Measurements from ENCODE around the gene ACP5. TPM values are rescaled to one million over a fixed set of nuclear protein-coding genes. Genes with fewer than 3 reads are reported as not detected.

The ACP5 gene
- total RNA-seq, 1 experiment from 2014 or later: not detected

DNA sequence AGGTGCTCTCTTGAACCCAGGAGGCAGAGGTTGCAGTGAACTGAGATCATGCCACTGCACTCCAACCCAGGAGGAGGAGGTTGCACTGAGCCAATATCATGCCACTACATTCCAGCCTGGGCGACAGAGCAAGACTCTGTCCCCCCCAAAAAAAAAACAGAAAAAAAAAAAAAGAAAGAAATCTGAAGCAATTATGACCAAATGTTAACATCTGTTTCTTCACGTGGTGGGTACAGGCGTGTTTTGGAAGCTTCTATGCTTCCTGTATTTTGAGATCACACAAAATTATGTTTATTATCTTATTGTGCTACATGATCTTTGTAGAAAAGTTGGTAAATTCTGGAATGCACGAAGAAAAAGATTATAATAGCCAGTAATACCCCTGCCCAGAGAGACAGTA lies 2.7 kb upstream of the ACP5 start:
- no peaks in the 10 kb centered on the region for H3K27me3 ChIP-seq (ENCODE audit: low read length)
- H3F3A ChIP-seq (ENCODE audit: low read length, unreplicated experiment): no peaks in the 10 kb centered on the region
- TF ChIP-seq EZH2phosphoT487 (IDR thresholded peaks at IDR 0.05; ENCODE audit: borderline replicate concordance, low read length) (no peak), EZH2 (IDR thresholded peaks at IDR 0.05; ENCODE audit: low read length, unreplicated experiment) (no peak)
- TF ChIP-seq, protein P1, sequence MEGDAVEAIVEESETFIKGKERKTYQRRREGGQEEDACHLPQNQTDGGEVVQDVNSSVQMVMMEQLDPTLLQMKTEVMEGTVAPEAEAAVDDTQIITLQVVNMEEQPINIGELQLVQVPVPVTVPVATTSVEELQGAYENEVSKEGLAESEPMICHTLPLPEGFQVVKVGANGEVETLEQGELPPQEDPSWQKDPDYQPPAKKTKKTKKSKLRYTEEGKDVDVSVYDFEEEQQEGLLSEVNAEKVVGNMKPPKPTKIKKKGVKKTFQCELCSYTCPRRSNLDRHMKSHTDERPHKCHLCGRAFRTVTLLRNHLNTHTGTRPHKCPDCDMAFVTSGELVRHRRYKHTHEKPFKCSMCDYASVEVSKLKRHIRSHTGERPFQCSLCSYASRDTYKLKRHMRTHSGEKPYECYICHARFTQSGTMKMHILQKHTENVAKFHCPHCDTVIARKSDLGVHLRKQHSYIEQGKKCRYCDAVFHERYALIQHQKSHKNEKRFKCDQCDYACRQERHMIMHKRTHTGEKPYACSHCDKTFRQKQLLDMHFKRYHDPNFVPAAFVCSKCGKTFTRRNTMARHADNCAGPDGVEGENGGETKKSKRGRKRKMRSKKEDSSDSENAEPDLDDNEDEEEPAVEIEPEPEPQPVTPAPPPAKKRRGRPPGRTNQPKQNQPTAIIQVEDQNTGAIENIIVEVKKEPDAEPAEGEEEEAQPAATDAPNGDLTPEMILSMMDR (conservative IDR thresholded peaks at IDR 0.05; ENCODE audit: low read depth, low read length): no peak
- no peak overlapping the region for H3K4me2 ChIP-seq (ENCODE audit: low read length)
- no peaks in the 10 kb centered on the region for H3K9me3 ChIP-seq (ENCODE audit: low read length)
- no peaks in the 10 kb centered on the region for H4K20me1 ChIP-seq (ENCODE audit: low read length)
- POLR2A ChIA-PET (ENCODE audit: unreplicated experiment): no interaction called here
- no peaks in the 10 kb centered on the region for H3K9me2 ChIP-seq (replicated peaks; ENCODE audit: low read length)
- CTCF ChIA-PET: no interaction called here
- ATAC-seq (no peak), DNase-seq (no peak)
- H3K79me2 ChIP-seq (ENCODE audit: low read length): no peaks in the 10 kb centered on the region
- no peaks in the 10 kb centered on the region for H3K4me1 ChIP-seq (ENCODE audit: insufficient read depth, low read length)
- no peak overlapping the region for H2AFZ ChIP-seq (ENCODE audit: low read length)
- no peaks in the 10 kb centered on the region for H3K36me3 ChIP-seq (ENCODE audit: low read depth, low read length)
- H3K4me3 ChIP-seq (ENCODE audit: low read length): no peak overlapping the region
- BruUV-seq (replicated peaks): no TSS peak
- H3K27ac ChIP-seq (ENCODE audit: low read length): no peak overlapping the region
- intact Hi-C loops (cut with micrococcal nuclease): no loop called here
- no peak overlapping the region for H3K9ac ChIP-seq (ENCODE audit: low read length)

DNA sequence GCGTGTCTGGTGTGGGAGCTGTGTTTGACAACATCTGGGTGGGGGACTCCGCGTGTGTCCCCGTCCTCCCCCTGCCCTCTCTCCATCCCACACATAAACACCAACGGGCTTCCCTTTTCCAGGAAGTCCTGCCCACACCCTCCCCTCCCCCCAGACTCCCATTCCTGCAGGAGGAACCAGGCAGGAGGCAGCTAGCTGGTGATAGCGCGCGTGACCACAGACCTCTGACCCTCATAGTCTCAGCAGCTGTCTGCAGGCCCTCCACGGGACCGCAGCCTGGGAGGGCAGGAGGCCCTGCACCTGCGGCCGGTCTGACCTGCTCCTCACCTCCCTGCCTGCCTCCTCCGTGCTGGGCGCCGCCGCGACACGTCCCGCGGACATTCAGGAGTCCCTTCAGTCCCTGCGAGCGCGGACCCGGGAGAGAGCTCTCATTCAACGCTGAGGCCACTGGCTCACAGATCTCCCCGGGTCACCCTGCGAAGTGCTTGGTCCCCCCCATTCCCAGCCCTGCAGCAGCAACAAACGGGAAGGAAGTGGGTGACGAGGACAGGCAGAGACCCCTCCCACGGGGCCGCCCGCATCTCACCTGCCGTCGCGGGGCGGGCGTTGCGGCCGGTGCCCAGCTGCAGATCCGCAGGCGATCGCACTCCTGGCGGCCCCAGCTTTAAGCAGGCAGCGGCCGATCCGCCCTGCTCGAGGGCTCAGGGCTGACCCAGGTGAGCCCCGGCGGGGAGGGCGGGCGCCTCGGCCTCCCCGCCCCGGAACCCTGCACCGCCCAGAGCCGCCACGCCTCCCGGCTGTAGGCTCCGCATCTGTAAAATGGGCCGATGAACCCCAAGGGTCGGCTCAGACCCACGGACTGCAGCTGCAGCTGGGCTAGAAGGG lies 1.1 kb upstream of the ACP5 start:
- no peak overlapping the region for H3K4me2 ChIP-seq (ENCODE audit: low read length)
- no peaks in the 10 kb centered on the region for H4K20me1 ChIP-seq (ENCODE audit: low read length)
- H3K9ac ChIP-seq (ENCODE audit: low read length): no peak overlapping the region
- DNase-seq: no peak
- H2AFZ ChIP-seq (ENCODE audit: low read length): no peak overlapping the region
- H3K4me1 ChIP-seq (ENCODE audit: insufficient read depth, low read length): no peaks in the 10 kb centered on the region
- TF ChIP-seq EZH2 (IDR thresholded peaks at IDR 0.05; ENCODE audit: low read length, unreplicated experiment) (no peak), EZH2phosphoT487 (IDR thresholded peaks at IDR 0.05; ENCODE audit: borderline replicate concordance, low read length) (no peak)
- TF ChIP-seq, protein P1 (conservative IDR thresholded peaks at IDR 0.05; ENCODE audit: low read depth, low read length): no peak
- no peaks in the 10 kb centered on the region for H3F3A ChIP-seq (ENCODE audit: low read length, unreplicated experiment)
- no peaks in the 10 kb centered on the region for H3K9me2 ChIP-seq (replicated peaks; ENCODE audit: low read length)
- H3K79me2 ChIP-seq (ENCODE audit: low read length): no peaks in the 10 kb centered on the region
- POLR2A ChIA-PET (ENCODE audit: unreplicated experiment): no interaction called here
- CTCF ChIA-PET: no interaction called here
- no TSS peak for BruUV-seq (replicated peaks)
- H3K27ac ChIP-seq (ENCODE audit: low read length): no peak overlapping the region
- H3K4me3 ChIP-seq (ENCODE audit: low read length): no peak overlapping the region
- intact Hi-C loops (cut with micrococcal nuclease): no loop called here
- no peaks in the 10 kb centered on the region for H3K9me3 ChIP-seq (ENCODE audit: low read length)
- no peaks in the 10 kb centered on the region for H3K27me3 ChIP-seq (ENCODE audit: low read length)
- ATAC-seq: no peak
- no peaks in the 10 kb centered on the region for H3K36me3 ChIP-seq (ENCODE audit: low read depth, low read length)

DNA sequence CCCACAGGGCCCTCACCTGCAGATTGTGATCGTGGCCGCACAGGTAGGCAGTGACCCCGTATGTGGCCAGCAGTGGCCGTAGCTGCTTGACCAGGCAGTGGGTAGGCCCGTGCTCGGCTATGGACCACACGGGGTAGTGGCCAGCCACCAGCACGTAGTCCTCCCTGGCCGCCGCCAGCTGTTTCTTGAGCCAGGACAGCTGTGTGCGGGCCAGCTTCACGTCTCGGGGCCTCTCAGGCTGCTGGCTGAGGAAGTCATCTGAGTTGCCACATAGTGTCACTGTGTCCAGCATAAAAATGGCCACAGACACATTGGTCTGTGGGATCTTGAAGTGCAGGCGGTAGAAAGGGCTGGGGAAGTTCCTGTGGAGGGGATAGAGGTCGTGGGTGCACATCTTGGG lies 1.2 kb downstream of the ACP5 start:
- no peaks in the 10 kb centered on the region for H3F3A ChIP-seq (ENCODE audit: low read length, unreplicated experiment)
- intact Hi-C loops (cut with micrococcal nuclease): no loop called here
- no TSS peak for BruUV-seq (replicated peaks)
- no peak overlapping the region for H3K9ac ChIP-seq (ENCODE audit: low read length)
- no peaks in the 10 kb centered on the region for H3K9me2 ChIP-seq (replicated peaks; ENCODE audit: low read length)
- H3K4me1 ChIP-seq (ENCODE audit: insufficient read depth, low read length): no peaks in the 10 kb centered on the region
- ATAC-seq (no peak), DNase-seq (no peak)
- no peaks in the 10 kb centered on the region for H3K79me2 ChIP-seq (ENCODE audit: low read length)
- H4K20me1 ChIP-seq (ENCODE audit: low read length): no peaks in the 10 kb centered on the region
- no peak overlapping the region for H3K4me3 ChIP-seq (ENCODE audit: low read length)
- H3K27ac ChIP-seq (ENCODE audit: low read length): no peak overlapping the region
- ChIA-PET CTCF (no interaction called here), POLR2A (ENCODE audit: unreplicated experiment) (no interaction called here)
- H3K27me3 ChIP-seq (ENCODE audit: low read length): no peaks in the 10 kb centered on the region
- H3K4me2 ChIP-seq (ENCODE audit: low read length): no peak overlapping the region
- TF ChIP-seq EZH2phosphoT487 (IDR thresholded peaks at IDR 0.05; ENCODE audit: borderline replicate concordance, low read length): no peak
- TF ChIP-seq EZH2 (IDR thresholded peaks at IDR 0.05; ENCODE audit: low read length, unreplicated experiment): no peak
- TF ChIP-seq, protein P1 (conservative IDR thresholded peaks at IDR 0.05; ENCODE audit: low read depth, low read length): no peak
- H3K9me3 ChIP-seq (ENCODE audit: low read length): no peaks in the 10 kb centered on the region
- H3K36me3 ChIP-seq (ENCODE audit: low read depth, low read length): no peaks in the 10 kb centered on the region
- no peak overlapping the region for H2AFZ ChIP-seq (ENCODE audit: low read length)

Measured in PC-3 (cell line).